C4-2B (cell line): ENCODE measurements around the gene TMEM213.

Experiments used
- CTCF ChIP-seq: fragments of 450-650 bp; conservative IDR thresholded peaks from 2 replicates; pipeline ENCODE4 v1.5.1; 2017; ENCODE audit warnings: mild to moderate bottlenecking
- ZFX ChIP-seq: fragments of 450-650 bp; IDR thresholded peaks from 2 replicates; pipeline ENCODE4 v1.6.1; 2017

DNA sequence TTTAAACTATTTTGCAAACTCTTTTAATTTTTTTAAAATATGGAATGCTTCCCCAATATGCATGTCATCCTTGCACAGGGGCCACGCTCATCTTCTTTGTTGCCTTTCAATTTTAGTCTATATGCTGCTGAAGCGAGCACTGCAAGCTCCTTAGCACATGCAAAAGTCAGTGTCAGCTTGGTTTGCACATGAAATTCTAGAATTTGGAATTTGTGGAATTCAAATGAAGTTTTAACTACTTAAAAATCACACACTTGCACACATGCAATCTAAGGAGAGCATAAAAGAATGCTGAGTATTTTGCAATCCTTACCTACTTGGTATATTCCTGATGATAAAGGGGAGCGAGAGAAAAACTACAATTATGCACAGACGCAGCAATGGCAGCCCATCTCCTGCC, 78.5 kb downstream of the TMEM213 start:
- TF ChIP-seq CTCF (no peak), ZFX (no peak)
